Posterior vena cava (tissue), 2 donors: ENCODE data around the gene GRB7. TPM values are rescaled to one million over a fixed set of nuclear protein-coding genes. Genes with fewer than 3 reads are reported as not detected.
"Not testable (repeated sequence)": the region's sequence is repeated elsewhere in the genome, so short reads cannot be mapped to it uniquely, and the experiment has no call there.

ENCODE experiments used
- DNase-seq: peaks from one replicate; pipeline ENCODE4 v3.0.0-alpha.2; 2020; ENCODE audit warnings: low spot score
- intact Hi-C, 2 donors: fragments of 100-400 bp; cut with DNase I; formaldehyde crosslinking; loops; one replicate each; pipeline versions ENCODE4 v1.14.1 to v1.14.2; 2022 to 2023
- total RNA-seq, 2 donors: library from RNA; stranded (reverse); fragmentation: NEBNext Ultra II Directional; extraction: Animal tissue kit (Norgen Biotek cat#: 25700); gene quantifications; one replicate each; pipeline ENCODE4 v1.2.1, GENCODE V29; 2021
- donor health status: DM: yes; HTN: yes; CAD: no.
- donor health status: DM: yes; HTN: yes; CAD: no.

Gene GRB7
- total RNA-seq, 2 donors from 2014 or later: not detected

- intact Hi-C loops: no loop called here
- no peak for DNase-seq
Measured at GRCh38 chr17:39705786-39706348, 31.9 kb upstream of the GRB7 start.

- intact Hi-C loops: no loop called here
- DNase-seq: no peak
Measured at GRCh38 chr17:39706383-39706782, 31.4 kb upstream of the GRB7 start.

- intact Hi-C loops: no loop called here
- no peak for DNase-seq
Measured at GRCh38 chr17:39706921-39707337, 30.8 kb upstream of the GRB7 start.

- DNase-seq: no peak
- intact Hi-C loops: no loop called here
Measured at GRCh38 chr17:39709319-39709997, 28.3 kb upstream of the GRB7 start.

- DNase-seq: no peak
- intact Hi-C loops: loop anchor here in 1 of 2 donors (1.0 kb wide), 1 partner anchor 21 kb away; no protein-coding TSS in a partner anchor
Measured at GRCh38 chr17:39709998-39710964, 27.5 kb upstream of the GRB7 start.

GRCh38 chr17:39711071-39711470, 26.7 kb upstream of the GRB7 start:
- intact Hi-C loops, DNase-seq: not testable (repeated sequence)

GRCh38 chr17:39711851-39712250, 25.9 kb upstream of the GRB7 start:
- no peak for DNase-seq
- intact Hi-C loops: no loop called here

GRCh38 chr17:39714234-39714633, 23.5 kb upstream of the GRB7 start:
- DNase-seq: no peak
- intact Hi-C loops: no loop called here

GRCh38 chr17:39715375-39716072, 22.2 kb upstream of the GRB7 start:
- DNase-seq: no peak

GRCh38 chr17:39716073-39716818, 21.5 kb upstream of the GRB7 start:
- intact Hi-C loops: no loop called here
- no peak for DNase-seq

More at GRCh38 chr17:39715375-39716072, 22.2 kb upstream of the GRB7 start:
- intact Hi-C loops: no loop called here

GRCh38 chr17:39716879-39717536, 20.7 kb upstream of the GRB7 start:
- DNase-seq: no peak
- intact Hi-C loops: no loop called here

- DNase-seq: no peak
Measured at GRCh38 chr17:39717660-39718059, 20.1 kb upstream of the GRB7 start.

GRCh38 chr17:39719563-39720355, 18.0 kb upstream of the GRB7 start:
- DNase-seq: no peak
- intact Hi-C loops: no loop called here

More at GRCh38 chr17:39717660-39718059, 20.1 kb upstream of the GRB7 start:
- intact Hi-C loops: no loop called here

- no peak for DNase-seq
- intact Hi-C loops: no loop called here
Measured at GRCh38 chr17:39722104-39722503, 15.6 kb upstream of the GRB7 start.

GRCh38 chr17:39722965-39723848, 14.5 kb upstream of the GRB7 start:
- DNase-seq: no peak
- intact Hi-C loops: no loop called here

GRCh38 chr17:39724731-39725130, 13.0 kb upstream of the GRB7 start:
- intact Hi-C loops: no loop called here
- no peak for DNase-seq
